GM19025 (cell line): ENCODE measurements around the gene ZMIZ1.
"Not testable (repeated sequence)": the region's sequence is repeated elsewhere in the genome, so short reads cannot be mapped to it uniquely, and the experiment has no call there.

ENCODE experiments used
- ATAC-seq: cut with Tn5 transposase; IDR thresholded peaks from one replicate; pipeline ENCODE4 v1.9.1; 2021; ENCODE audit warnings: mild to moderate bottlenecking, low read depth, moderate library complexity; ENCODE audit not compliant: unreplicated experiment

The ZMIZ1 gene

DNA sequence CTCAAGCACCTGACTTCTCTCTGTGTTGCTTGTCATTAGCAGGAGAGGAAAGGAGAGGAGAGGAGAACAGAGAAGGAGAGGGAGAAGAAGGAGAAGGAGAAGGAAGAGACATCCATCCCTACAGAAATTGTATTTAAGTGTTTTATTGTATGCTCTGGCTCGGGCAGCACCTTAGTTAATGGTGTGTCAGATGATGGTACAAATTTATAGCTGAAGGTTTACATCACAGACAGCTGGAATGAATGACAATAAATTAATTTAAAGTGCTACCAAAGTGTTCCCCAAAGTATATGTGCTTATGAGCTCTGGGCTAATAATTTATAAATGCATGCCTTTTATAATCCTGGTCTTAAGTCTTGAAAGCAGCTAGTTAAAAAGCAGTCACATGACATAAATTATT, 38.1 kb upstream of the ZMIZ1 start:
- no peak for ATAC-seq

DNA sequence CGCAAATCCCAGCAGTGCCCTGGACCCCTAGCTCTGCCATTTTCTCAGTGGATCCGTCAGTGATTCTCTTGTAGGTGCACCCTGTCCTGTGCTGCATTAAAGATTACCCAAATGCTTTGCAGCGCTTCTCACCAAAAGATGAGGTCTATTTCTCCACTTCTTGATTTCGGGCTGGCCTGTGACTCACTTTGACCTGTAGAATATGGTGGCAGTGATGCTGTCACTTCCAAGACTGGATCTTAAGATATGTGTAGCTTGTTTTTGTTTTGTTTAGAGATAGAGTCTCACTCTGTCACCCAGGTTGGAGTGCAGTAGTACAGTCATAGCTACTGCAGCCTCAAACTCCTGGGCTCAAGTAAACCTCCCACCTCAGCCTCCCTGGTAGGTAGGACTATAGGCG, 37.0 kb upstream of the ZMIZ1 start:
- no peak for ATAC-seq

DNA sequence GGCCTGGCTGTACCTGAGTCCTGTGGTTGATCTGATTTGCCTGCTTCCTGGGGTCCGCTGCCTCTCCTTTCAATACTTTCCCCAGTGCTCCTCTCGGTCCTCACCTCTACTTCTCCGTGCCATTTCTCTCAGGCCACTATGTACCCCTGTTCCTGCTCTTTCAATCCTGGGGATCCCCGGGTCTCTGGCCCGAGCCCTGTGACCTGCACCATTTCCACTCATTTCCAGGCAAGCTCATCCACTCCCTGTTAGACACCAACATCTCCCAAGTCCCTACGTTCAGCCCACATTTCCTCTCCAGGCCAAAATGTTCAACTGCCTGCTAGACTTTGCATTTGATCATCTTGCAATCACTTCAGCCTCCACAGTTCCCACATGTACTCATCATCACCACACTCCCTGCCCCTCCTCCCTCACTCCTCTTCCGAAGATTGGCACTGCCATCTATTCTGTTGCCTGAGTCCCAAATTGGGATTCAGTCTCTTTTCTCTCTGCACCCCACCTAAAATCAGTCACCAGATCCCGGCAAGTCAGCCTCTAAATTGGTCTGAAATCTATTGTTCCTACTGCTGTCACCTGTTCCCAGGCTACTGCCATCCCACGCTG, 34.4 kb upstream of the ZMIZ1 start:
- ATAC-seq: no peak

DNA sequence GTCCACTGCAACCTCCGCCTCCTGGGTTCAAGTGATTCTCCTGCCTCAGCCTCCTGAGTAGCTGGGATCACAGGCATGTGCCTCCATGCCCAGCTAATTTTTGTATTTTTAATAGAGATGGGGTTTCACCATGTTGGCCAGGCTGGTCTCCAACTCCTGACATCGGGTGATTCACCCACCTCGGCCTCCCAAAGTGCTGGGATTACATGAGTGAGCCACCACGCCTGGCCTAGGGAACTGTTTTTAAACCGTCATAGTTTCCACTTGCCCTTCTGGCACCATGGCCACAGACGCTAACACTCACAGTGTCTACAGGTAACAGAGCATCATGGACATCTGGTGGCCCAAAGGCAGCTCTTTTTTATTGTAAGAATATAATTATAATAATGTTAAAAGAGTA, 32.4 kb upstream of the ZMIZ1 start:
- not testable (repeated sequence) for ATAC-seq

DNA sequence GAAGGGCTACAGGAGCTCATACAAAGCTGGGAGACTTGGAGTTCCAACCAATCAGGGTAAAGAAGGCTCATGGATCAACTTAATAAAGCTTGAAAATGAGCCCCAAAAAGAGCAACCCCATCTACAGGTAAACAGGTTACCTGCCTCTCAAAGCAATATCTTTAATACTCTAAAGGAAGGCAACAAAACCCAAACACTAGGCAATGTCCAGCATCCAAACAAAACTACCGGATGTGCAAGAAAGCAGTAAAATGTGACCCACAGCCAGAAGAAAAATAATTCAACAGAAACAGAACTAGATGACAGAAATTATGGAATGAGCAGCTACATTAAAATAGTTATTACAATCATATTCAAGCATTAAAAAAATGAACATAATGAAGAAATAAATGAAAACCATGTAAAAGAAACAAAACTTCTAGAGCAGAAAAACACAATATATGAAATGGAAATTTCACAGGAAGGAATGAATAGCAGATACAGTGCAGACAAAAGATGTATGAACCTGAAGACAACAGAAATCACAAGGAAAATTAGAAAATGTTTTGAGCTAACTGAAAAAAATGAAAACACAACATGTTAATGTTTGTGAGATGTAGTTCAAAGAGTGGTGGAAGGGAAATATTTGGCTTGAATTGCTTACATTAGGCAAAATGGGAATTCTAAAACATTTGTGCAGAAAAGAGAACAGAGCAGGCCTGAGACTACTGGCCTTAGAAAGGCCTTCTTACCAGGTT, 30.5 kb upstream of the ZMIZ1 start:
- no peak for ATAC-seq

DNA sequence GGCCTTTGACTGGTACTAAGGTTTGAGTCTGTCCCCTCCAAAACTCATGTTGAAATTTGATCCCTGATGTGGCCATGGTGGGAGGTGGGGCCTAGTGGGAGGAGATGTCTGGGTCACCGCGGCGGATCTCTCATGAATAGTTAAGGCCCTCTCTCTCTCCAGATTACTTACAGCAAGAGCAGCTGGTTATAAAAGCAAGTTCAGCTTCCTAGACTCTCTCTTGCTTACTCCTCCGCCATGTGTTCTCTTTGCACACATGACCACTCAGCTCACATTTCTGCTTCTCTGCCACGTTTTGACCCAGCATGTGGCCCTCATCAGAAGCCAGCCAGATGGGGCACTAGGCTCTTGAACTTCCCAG, 29.9 kb upstream of the ZMIZ1 start:
- no peak for ATAC-seq

DNA sequence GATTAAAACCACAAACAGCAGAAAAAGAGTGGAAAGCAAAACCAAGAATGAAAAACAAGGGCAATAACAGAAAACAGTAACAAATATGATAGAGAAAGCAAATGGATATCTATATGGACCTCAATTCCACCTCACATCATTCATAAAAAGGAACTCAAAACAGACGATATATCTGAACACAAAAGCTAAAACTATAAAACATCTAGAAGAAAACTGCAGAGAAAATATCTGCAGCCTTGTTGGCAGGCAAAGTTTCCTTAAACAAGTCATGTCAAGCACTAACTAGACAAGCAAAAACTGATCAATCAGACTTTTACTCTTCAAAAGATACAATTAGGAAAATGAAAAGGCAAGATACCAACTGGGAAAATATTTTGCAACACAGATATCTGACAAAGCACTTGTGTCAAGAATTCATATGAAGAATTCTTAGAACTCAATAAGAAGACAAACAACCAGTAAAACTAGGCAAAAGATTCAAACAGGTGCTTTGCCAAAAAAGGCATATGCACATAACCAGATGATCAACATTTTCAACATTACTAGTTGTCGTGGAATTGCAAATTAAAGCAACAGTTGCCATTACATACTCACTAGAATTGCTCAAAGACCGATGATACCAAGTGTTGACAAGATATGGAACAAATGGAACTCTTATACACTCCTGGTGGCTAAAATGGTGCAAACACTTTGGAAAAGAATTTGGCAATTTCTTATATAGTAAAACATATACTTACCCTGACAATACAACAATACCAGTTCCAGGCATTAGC, 25.9 kb upstream of the ZMIZ1 start:
- ATAC-seq: no peak

DNA sequence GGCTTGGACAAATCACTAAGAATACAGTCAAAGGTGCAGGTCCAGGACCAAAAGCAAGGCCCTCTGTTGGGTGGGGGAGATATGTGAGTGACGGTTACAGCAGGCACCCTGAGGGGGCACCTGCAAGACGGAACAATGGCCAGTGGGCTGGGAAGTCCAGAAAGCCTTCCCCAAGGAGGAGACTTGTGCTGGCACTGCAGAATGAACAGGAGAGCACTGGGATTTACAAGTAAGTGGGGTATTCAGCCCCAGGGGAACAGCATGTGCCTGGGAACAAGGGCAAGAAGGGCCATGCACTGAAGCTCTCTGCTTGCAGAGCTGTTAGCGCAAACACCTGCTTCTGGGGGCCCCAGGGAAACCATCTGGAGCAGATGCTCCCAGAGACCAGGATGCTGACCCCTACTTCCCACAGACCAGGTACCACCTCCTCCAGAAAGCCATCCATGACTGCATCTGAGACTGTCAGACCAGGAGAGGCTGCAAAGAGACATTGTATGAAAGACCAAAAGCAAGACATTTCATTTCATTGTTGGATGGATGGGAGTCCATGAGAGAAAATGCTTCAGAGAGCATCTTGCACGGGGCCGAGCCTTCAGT, 24.6 kb upstream of the ZMIZ1 start:
- no peak for ATAC-seq

DNA sequence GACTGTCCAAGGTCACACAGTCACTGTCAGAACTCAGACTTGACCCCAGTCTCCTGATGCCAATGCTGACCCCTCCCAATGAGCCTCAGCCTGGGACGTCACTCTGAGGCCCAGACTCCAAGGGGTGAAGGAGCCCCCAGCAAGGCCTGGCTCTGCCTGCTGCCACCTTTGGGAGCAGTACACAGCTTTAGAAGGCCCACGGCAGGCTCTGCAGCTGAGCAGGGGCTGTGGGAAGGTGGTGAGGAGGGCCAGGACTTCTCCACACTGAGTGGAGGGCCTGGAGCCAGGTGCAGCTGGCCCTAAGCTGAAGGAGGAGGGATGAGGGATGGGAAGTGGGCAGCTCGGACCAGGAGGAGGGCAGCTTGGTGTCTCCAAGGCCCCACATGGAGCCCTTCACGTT, 23.9 kb upstream of the ZMIZ1 start:
- ATAC-seq: no peak

DNA sequence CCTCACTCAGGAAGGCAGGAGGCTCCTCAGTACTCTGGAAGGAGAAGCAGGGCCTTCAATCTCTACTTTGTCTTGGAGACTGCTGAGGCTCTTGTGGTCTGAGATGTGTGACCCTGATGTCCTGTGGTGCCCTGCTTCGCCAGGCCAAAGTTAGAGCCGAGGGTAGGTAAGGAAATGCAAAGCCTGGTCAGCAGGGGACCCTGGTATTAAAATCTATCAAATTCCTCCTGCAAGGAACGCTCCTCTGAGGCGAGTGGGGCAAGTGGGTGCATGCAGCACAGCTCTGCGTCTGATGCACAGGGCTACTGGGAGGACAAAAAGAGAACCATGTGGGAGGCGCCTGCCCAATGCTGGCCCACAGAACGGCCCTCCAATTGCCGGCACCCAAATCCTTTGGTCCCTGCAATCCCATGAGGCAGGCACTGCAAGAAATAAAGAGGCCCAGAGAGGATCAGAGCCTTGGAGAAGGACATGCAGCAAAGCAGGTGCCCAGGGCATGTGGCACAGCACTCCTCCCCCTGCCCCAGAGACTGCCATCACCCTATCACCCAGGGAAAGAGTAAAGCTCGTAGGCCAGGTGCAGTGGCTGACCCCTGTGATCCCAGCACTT, 23.1 kb upstream of the ZMIZ1 start:
- no peak for ATAC-seq

DNA sequence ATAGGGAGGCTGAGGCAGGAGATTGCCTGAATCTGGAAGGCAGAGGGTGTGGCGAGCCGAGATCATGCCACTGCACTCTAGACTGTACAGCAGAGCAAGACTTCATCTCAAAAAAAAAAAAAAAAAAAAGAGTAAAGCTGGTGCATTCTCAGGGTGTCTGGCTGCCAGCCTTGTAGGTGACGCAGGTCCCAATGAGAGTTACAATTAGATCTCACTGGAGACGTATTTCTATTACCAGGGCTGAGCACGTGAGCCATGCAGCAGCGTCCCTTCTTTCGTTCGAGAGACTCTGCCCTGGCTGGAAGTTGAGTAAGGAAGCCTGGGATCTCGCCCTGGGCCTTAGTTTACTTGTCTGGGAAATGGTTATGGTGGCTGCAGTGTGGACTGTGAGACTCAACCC, 22.4 kb upstream of the ZMIZ1 start:
- no peak for ATAC-seq

DNA sequence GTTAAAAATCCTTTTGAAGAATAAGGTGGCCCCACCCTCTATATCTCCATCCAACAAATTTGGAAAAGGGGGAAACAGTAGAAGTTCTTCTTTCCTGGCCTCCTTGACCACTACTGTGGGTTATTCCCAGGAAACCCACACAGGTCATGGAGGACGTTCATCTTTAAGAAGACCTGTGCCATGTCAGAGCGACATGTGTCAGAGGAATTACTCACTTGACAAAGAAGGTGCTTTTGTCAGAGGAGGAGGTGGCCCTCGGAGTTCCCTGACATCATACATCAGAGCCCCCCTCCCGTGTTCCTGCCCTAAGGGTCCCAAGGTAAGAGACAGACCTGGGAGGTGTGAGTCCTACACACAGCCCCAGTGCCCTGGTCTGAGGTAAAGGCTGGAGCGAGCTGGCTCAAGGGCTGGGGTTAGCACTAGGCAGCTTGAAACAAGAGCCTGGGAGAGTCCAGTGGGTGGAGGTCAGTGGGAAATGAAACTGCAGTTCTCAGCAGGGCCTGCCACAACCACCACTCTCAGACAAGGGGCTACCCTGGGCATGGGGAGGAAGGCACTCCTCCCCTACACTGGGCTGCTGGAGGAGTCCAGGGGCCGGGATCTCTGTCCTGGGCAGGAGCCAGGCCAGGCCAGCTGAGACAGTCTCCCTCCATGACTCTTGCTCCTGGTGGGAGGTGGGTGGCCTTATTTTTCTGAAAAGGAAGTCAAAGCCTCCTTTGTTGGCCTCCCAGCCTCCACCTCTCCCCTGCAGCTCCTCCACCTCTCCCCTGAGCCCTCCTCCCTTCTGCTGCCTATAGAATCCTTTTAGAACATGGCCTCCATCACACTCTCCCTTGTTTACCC, 21.8 kb upstream of the ZMIZ1 start:
- ATAC-seq: no peak

DNA sequence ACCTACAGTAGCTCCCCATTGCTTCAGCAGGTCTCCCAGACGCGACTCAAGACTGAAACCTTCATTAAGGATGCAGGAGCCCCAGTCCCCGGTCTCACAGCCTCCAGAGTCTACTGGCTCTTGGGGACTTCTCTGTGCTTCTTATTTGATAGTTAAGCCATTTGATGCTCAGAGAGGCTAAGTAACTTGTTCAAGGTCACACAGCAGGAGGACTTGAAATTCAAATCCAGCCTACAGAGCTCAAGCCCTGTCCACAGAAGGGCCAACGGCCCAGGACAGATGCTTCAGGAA, 21.2 kb upstream of the ZMIZ1 start:
- no peak for ATAC-seq

DNA sequence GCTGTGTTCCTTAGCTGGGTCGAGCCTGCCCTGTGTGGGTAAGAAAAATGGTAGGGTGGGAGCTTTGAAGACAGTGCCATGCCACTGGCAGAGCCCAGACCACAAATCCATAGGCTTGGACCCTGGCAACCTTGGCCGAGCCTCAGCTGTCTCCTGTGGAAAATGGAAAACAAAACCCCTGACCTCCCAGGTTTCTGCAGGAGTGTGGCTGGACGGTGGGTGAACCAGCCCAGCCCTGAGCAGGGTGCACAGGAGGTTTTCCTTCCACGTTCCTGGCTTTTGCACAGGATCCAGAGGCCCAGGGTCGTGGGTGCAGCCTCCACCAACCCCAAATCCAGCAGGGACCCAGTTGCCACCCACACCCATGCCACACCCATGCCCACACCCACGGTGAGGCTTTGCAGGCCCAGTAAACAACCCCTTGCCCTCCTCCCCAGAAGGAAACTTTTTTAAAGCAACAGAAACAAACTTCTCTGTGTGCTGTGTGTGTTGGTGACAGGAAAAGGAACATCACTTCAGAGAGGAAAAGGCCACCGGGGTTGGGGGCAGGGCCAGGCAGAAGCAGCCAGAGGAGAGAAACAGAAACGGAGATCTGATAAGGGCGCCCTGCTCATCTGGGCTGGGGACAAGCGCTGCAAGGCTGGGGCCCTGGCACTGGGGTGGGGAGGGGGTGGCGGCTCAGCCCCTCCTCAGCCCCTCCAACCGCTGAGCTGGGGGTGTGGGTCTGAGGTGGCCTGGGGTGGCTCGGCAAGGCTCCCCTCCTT, 20.7 kb upstream of the ZMIZ1 start:
- no peak for ATAC-seq

DNA sequence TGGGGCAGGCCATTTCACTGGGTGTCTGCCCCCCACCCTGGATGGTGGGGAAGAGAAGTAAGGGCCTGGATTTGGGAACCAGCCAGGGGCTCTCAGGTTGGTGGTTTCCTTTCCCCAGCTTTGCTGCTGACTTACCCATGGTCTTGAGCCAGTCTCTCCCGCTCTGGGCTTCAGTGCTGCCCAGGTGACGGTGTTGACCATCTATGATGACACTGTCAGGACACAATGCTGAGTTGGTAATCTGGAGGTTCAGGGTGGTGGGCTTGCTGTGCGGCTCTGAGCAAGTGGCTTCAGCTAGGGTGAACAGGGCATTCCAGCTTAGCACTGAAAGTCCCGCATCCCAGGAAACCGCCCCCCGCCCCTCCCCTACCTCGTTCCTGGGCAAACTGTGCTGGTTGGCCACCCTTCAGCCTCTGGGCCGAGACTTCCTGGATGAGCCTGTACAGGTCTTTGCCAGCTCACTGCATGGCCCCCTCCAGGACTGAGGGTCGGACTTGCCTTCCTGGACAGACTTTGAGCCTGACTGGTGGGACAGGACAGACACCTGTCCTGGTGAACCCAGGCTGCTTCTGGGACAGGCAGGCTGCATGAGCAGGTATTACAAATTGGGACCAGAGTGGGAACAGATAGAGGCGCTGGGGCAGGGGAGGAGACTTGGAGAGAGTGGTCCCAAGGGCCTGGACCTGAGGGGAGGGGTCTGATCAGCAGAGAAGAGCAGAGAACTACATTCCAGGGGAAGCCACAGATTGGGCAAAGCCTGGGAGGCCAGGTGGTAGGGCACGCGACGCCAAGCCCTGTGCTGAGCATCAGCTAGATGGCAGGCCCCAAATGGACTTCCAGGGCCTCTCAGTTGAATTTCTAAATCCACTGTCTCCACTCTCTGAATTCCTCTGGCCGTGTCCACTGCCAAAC, 19.9 kb upstream of the ZMIZ1 start:
- ATAC-seq: no peak

DNA sequence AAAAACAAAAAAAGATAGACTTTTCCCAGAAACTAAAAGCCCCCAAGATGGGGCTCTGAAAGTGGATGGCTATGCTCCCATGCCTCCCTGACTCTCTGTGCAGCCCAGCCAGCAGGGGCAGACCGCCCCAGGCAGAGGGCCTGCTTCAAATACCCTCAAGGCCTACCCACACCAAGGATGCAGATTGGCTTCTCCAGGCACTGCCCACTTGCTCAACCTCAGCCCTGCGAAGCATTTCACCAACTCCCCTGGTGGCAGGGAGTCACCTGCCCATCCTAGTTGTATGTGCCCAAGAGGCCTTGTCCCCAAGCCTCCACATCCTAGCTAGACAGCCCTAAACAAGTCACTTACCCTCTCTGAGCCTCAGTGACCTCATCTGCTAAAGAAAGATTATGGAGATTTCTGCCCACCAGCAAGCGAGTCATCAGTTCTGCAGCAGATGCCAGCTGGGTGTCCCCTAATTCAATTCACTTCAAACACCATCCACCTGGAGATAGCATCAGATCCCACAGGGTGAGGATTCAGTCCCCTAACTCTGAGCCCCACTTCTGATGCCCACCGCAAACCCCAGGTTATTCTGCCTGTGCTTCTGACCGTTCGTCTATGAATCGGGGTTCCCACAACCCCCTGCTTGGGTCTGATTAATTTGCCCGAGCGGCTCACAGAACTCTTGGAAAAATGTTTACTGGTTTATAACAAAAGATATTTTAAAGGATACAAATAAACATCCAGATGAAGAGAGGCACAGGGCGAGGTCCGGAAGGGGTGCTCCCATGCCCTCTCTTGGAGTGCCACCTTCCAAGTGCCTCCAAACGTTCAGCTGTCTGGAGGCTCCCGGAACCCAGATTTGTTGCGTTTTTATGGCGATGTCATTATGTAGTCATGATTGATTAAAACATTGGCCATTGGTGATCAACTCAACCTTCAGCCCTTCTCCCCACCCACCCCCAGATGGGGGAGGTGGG, 18.6 kb upstream of the ZMIZ1 start:
- ATAC-seq: no peak

DNA sequence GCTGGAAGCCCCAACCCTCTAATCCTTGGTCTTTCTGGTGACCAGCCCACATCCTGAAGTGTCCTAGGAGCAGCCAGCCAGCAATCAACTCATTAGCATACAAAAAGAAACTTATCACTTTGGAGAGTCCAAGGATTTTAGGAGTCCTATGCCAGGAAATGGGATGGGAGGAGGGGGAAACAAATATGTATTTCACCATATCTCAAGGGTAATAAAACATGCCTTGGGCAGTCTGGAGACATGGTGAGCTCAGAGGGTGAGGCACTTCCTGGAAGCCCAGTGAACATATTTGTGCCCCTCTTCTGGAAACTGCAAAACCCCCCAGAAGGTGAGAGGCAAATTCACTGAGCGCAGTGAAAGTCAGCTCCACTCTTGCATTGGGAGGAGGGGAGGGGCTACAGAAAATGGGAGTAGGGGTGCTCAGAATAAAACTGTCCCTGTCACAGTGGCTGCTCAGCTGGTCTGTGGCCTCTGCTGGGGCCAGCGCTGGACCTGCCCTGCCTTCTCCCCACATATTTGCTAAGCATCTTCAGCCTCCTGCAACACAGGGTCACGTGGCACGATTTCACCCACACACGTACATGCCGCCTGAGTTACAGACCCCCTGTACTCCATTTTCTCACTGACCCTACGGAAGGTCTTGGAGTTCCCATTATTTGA, 17.7 kb upstream of the ZMIZ1 start:
- no peak for ATAC-seq
